ENCODE results near the gene KRTAP9-9.
"Not testable (repeated sequence)": the region's sequence is repeated elsewhere in the genome, so short reads cannot be mapped to it uniquely, and the experiment has no call there.

DNA sequence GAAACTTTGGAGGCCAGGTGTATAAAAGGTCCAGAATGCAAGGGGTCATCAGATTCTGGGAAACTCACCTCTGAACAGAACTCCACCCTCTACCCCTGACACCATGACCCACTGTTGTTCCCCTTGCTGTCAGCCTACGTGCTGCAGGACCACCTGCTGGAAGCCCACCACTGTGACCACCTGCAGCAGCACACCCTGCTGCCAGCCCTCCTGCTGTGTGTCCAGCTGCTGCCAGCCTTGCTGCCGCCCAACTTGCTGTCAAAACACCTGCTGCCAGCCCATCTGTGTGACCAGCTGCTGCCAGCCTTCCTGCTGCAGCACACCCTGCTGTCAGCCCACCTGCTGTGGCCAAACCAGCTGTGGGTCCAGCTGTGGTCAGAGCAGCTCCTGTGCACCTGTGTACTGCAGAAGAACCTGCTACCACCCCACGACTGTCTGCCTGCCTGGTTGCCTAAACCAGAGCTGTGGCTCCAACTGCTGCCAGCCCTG, 17.2 kb upstream of the KRTAP9-9 start, which contains the start of gene KRTAP9-8:
- TF ChIP-seq POLR2A (IDR thresholded peaks at IDR 0.05): not testable (repeated sequence)
- TF ChIP-seq, protein P1, sequence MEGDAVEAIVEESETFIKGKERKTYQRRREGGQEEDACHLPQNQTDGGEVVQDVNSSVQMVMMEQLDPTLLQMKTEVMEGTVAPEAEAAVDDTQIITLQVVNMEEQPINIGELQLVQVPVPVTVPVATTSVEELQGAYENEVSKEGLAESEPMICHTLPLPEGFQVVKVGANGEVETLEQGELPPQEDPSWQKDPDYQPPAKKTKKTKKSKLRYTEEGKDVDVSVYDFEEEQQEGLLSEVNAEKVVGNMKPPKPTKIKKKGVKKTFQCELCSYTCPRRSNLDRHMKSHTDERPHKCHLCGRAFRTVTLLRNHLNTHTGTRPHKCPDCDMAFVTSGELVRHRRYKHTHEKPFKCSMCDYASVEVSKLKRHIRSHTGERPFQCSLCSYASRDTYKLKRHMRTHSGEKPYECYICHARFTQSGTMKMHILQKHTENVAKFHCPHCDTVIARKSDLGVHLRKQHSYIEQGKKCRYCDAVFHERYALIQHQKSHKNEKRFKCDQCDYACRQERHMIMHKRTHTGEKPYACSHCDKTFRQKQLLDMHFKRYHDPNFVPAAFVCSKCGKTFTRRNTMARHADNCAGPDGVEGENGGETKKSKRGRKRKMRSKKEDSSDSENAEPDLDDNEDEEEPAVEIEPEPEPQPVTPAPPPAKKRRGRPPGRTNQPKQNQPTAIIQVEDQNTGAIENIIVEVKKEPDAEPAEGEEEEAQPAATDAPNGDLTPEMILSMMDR (IDR thresholded peaks at IDR 0.05): not testable (repeated sequence)

Data from adrenal gland (tissue), 5 donors.